Small intestine (tissue), 7 donors: Measurements from ENCODE around the gene ABHD6. TPM values are rescaled to one million over a fixed set of nuclear protein-coding genes. Genes with fewer than 3 reads are reported as not detected.
"Not testable (repeated sequence)": the region's sequence is repeated elsewhere in the genome, so short reads cannot be mapped to it uniquely, and the experiment has no call there.

Experiments
- DNase-seq, 2 donors: peaks; one replicate each; pipeline versions ENCODE4 v3.0.0 to v3.0.0-alpha.2; 2013
- FAIRE-seq: peaks from 2 replicates; lab custom pipeline; 2012; peaks lifted over from hg19 to GRCh38; lab: Jason Lieb, UNC
- H3K27ac ChIP-seq, 3 donors: one replicate each; pipeline ENCODE4 v1.5.1; 2013; ENCODE audit warnings: low read length in 2 of 3, mild to moderate bottlenecking in 2 of 3, control low read depth in 1 of 3, inconsistent platforms in 1 of 3, low read depth in 1 of 3, moderate library complexity in 1 of 3
- H3K27me3 ChIP-seq, 3 donors: one replicate each; pipeline ENCODE4 v1.6.1; 2013; ENCODE audit warnings: low read length in 3 of 3, inconsistent platforms in 1 of 3; ENCODE audit not compliant: control insufficient read depth in 3 of 3, insufficient read depth in 3 of 3
- H3K36me3 ChIP-seq, 3 donors: one replicate each; pipeline ENCODE4 v1.6.1; 2013; ENCODE audit warnings: low read length in 3 of 3, inconsistent platforms in 1 of 3, low read depth in 1 of 3, mild to moderate bottlenecking in 1 of 3, moderate library complexity in 1 of 3; ENCODE audit not compliant: control insufficient read depth in 3 of 3, insufficient read depth in 2 of 3
- H3K4me1 ChIP-seq, 3 donors: one replicate each; pipeline ENCODE4 v1.6.1; 2013; ENCODE audit warnings: low read length in 2 of 3, inconsistent platforms in 1 of 3, low read depth in 1 of 3, mild to moderate bottlenecking in 1 of 3, moderate library complexity in 1 of 3; ENCODE audit not compliant: control insufficient read depth in 3 of 3, insufficient read depth in 2 of 3
- H3K4me3 ChIP-seq, 3 donors: one replicate each; pipeline ENCODE4 v1.5.1; 2013; ENCODE audit warnings: low read length in 3 of 3, control low read depth in 1 of 3, inconsistent platforms in 1 of 3, low read depth in 1 of 3, mild to moderate bottlenecking in 1 of 3, moderate library complexity in 1 of 3
- H3K9me3 ChIP-seq, 2 donors: one replicate each; pipeline ENCODE4 v1.6.1; 2013; ENCODE audit warnings: low read depth in 1 of 2, low read length in 1 of 2; ENCODE audit not compliant: control insufficient read depth in 2 of 2, insufficient read depth in 1 of 2
- WGBS, 3 donors: extraction: QIAGEN DNeasy Blood & Tissue Kit; methylation state at CpG; one replicate each; pipeline ENCODE4 v1.1.7; 2013; 5-methylcytosine and 5-hydroxymethylcytosine counted together
- polyA plus RNA-seq, 4 donors: library from polyadenylated mRNA; stranded (reverse) in 3 of 4; unstranded in 1 of 4; fragments of 200-250 nt in 3 of 4; fragments of 120-200 nt in 1 of 4; gene quantifications; one replicate each; pipeline versions ENCODE4 v1.2.1 to v1.2.3, GENCODE V29; 2013
- donor health status: healthy with polysubstance abuse.
- donor health status: control.
- donor health status: control.
- donor health status: Bipolar disorder and iron deficiency.
- donor health status: healthy.

ABHD6 gene
- polyA plus RNA-seq, 4 donors, result 12.1 to 42.9 (median 32.3) TPM

DNA sequence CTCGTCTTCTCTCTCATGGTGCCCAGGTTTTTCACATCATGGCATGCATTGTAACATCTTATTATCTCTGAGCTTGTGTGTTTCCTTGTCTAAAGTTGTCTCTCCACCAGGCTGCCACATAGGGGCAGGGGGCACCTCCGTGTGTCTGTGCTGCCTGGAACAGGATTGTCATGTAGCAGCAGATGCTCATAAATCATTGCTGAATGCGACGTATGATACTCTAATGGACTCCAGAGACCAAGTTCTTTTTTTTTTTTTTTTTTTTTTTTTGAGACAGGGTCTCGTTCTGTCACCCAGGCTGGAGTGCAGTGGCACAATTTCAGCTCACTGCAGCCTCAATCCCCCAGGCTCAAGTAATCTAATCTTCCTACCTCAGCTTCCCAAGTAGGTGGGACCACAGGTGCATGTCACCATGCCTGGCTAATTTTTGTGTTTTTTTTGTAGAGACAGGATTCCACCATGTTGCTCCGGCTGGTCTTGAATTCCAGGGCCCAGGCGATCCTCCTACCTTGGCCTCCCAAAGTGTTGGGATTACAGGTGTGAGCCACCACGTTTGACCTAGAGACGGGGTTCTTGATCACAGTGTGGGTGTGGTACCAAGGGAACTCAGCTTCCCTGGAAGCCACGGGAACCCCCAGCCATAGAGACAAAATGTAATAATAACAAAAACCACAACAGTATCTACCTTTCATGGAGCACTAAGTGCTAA, 22.1 kb upstream of the ABHD6 start:
- WGBS, 3 donors, result 67 to 79% (median 78%) methylated on average over 10 of the region's 10 CpGs
- Histone ChIP-seq H3K9me3 (no peaks in the 10 kb centered on the region), H3K36me3 (no peaks in the 10 kb centered on the region), H3K4me3 (no peak overlapping the region), H3K27me3 (no peaks in the 10 kb centered on the region), H3K27ac (no peak overlapping the region), H3K4me1 (peaks cover 0 to 7% (median 2%) of the 10 kb centered on the region in 3 donors)
- FAIRE-seq (no peak), DNase-seq (no peak)

DNA sequence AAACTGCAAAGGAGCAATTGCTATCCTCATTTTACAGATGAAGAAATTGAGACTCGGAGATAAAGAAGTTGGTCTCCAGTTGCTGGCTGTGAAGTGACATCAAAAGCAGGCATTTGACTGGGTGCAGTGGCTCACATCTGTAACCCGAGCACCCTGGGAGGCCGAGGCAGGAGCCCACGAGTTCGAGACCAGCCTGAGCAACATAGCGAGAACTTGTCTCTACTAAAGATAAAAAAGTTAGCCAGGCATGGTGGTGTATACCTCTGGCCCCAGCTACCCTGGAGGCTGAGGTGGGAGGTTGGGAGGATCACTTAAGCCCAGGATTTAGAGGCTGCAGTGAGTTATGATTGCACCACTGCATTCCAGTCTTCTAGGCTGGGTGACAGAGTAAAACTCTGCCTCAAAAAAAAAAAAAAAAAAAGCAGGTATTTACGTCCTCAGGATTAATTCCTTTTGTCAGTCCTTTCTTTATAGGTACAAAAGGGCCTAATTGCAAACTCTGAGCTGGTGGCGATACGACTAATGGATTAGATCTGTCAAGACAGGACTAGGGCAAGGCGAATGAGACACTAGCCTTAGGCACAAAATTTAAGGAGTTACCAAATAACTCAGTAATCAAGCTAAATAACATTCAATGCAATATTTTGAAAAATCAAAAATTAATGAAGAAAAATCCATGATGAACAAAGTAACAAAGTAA, 20.9 kb upstream of the ABHD6 start:
- Histone ChIP-seq H3K4me1 (peaks cover 0 to 7% (median 2%) of the 10 kb centered on the region in 3 donors), H3K9me3 (no peaks in the 10 kb centered on the region), H3K36me3 (no peaks in the 10 kb centered on the region), H3K4me3 (no peak overlapping the region), H3K27me3 (no peaks in the 10 kb centered on the region), H3K27ac (no peak overlapping the region)
- FAIRE-seq, result no peak
- WGBS, 3 donors, result 69 to 86% (median 74%) methylated on average over 10 of the region's 10 CpGs
- no peak for DNase-seq

DNA sequence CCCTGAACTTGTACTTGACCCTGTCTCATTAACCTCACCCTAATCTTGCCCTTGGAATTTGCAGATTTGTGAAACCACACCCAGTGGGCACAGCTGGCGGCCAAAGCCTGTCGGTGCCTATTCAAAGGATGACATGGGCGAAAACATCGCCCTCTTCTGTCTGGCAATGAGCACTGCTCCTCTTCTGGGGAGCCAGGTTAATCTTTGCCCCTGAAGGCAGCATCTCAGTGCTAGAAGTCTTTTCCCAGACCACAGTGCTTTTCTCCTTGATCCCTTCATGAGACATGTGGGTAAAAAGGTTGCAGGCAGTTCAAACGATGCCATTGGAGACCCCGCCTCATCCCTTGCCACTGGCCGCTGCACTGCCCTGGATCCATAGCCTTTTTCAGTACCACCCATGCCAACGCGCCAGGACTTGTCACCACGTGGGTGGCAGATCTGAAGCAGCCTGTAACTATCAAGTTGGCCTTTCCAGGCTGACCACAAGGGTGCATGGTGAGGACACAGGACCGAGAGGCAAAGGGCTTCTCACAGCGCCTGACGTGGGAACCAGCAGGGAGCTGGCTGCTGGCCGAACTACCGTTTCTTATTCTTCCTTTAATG, 20.3 kb upstream of the ABHD6 start:
- H3K27ac ChIP-seq, result peak overlapping the region in 1 of 3 donors; percentile 47

DNA sequence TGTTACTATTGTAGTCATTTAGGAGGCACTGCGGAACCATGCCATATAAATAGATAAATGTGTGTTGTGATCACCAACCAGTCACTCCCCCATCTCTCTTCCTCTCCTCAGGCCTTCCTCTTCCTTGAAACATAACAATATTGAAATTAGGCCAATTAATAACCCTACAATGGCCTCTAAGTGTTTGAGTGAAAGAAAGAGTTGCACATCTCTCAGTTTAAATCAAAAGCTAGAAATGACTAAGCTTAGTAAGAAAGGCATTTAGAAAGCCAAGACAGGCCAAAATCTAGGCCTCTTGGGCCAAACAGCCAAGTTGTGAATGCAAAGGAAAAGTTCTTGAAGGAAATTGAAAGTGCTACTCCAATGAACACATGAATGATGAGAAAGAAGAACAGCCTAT, 18.7 kb upstream of the ABHD6 start:
- no peak overlapping the region for H3K4me3 ChIP-seq
- 83 to 92% (median 86%) methylated on average over 1 of the region's 1 CpG for WGBS, 3 donors

More for the DNA sequence above, 20.3 kb upstream of the ABHD6 start:
- 17 to 26% (median 22%) methylated on average over 15 of the region's 15 CpGs for WGBS, 3 donors
- Histone ChIP-seq H3K4me3 (no peak overlapping the region), H3K36me3 (no peaks in the 10 kb centered on the region), H3K4me1 (peaks cover 0 to 7% (median 2%) of the 10 kb centered on the region in 3 donors), H3K9me3 (no peaks in the 10 kb centered on the region), H3K27me3 (no peaks in the 10 kb centered on the region)
- DNase-seq, result peak; percentile 82 to 85
- no peak for FAIRE-seq

DNA sequence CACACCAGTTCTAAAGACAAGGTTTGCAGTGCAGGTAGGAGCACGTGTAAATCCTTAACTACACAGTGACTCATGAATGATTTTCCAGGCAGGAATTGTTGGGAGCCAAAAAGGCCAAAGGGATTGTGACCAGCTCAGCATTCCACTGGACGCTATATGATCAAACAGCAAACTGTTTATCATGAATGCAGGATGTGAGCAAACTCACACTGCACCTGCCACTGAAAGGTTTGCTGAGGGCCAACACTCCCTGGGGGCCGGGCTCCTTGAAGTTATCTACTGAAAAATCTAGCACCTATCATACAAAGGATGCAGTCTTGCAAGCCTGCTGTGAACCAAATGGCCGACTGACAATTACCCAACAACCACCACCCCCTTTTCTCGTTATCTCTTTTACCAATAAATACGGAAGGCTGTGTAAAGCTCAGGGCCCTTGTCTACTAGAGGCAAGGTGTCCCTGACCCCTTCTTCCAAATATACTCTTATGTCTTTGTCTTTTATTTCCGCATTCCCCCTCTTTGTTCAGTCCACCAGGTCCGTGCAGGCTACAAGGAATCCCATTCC, 15.3 kb upstream of the ABHD6 start:
- Histone ChIP-seq H3K27me3 (no peaks in the 10 kb centered on the region), H3K9me3 (no peaks in the 10 kb centered on the region), H3K4me1 (peaks cover 0 to 1% (median 0%) of the 10 kb centered on the region in 3 donors), H3K4me3 (no peak overlapping the region), H3K27ac (no peak overlapping the region), H3K36me3 (no peaks in the 10 kb centered on the region)
- FAIRE-seq, result no peak
- peak in 1 of 2 donors; percentile 16 for DNase-seq
- 46 to 60% (median 57%) methylated on average over 8 of the region's 8 CpGs for WGBS, 3 donors

More for the DNA sequence above, 18.7 kb upstream of the ABHD6 start:
- no peak for FAIRE-seq
- Histone ChIP-seq H3K4me1 (peaks cover 0 to 7% (median 2%) of the 10 kb centered on the region in 3 donors), H3K9me3 (no peaks in the 10 kb centered on the region), H3K27ac (no peak overlapping the region), H3K27me3 (no peaks in the 10 kb centered on the region), H3K36me3 (no peaks in the 10 kb centered on the region)
- DNase-seq, result no peak

DNA sequence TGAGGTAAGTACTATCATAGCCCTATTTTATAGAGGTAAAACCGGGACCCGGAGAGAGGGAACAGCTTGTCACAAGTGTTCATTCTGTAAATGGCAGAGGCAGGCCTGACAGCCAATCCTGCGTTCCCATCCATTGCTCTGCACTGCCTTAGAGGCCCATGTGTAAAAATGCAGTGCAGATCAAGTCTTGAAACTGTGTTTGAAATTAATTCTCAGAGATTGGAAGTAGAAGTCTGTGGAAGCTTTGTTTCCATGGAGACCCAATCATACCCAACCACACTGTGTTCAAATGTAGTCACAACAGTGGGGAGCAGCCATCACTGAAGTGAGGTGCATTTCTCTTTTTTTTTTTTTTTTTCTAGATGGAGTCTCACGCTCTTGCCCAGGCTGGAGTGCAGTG, 13.7 kb upstream of the ABHD6 start:
- WGBS, 3 donors, result 88 to 94% (median 90%) methylated on average over 4 of the region's 4 CpGs
- H3K27me3 ChIP-seq, result no peaks in the 10 kb centered on the region
- DNase-seq, result no peak

DNA sequence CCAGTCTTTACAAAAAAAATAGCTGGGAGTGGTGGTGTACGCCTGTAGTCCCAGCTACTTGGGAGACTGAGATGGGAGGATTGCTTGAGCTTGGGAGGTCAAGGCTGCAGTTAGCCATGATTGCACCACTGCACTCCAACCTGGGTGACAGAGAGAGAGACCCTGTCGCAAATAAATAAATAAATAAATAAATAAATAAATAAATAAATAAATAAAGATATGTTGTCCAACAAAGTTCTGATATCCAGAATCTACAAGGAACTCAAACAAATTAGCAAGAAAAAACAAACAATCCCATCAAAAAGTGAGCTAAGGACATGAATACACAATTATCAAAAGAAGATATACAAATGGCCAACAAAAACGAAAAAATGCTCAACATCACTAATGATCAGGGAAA, 9.7 kb upstream of the ABHD6 start:
- not testable (repeated sequence) for DNase-seq, H3K4me3 ChIP-seq, H3K9me3 ChIP-seq, H3K27ac ChIP-seq, H3K36me3 ChIP-seq, FAIRE-seq, H3K27me3 ChIP-seq, H3K4me1 ChIP-seq
- WGBS, 3 donors, result 92 to 93% (median 92%) methylated on average over 3 of the region's 3 CpGs

More for the DNA sequence above, 13.7 kb upstream of the ABHD6 start:
- Histone ChIP-seq H3K4me3 (no peak overlapping the region), H3K9me3 (no peaks in the 10 kb centered on the region), H3K27ac (no peak overlapping the region), H3K4me1 (no peaks in the 10 kb centered on the region), H3K36me3 (no peaks in the 10 kb centered on the region)
- no peak for FAIRE-seq

DNA sequence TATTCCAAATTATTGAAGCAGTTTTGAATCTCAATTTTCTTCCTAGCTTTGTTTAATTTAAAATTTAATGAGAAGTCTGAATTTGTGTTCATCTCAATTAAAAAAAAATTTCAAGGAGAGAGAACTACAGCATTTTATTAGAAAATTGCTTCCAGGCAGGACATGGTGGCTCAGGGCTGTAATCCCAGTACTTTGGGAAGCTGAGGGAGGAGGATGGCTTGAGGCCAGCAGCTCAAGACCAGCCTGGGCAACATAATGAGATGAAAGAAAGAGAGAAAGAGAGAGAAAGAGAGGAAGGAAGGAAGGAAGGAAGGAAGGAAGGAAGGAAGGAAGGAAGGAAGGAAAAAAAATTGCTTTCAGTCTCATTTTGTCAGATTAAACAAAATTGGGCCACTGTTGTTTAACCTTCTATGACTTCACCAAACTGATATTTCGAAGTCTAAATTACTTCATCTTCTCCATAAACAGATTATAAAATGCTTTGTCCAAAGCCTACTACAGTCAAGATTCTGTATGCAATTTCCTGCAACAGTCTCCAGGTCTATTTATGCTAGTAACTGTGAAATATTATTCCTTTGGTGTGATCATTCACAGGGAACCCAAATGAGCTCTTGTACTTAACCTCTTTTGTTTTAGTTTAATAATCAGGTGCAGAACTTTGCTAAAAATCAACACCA, 6.6 kb upstream of the ABHD6 start:
- Histone ChIP-seq H3K27ac (no peak overlapping the region), H3K9me3 (no peaks in the 10 kb centered on the region), H3K27me3 (no peaks in the 10 kb centered on the region), H3K36me3 (no peaks in the 10 kb centered on the region), H3K4me3 (no peak overlapping the region), H3K4me1 (peaks cover 0 to 4% (median 0%) of the 10 kb centered on the region in 3 donors)
- 0 to 23% (median 5%) methylated on average over 1 of the region's 1 CpG for WGBS, 3 donors
- FAIRE-seq (no peak), DNase-seq (no peak)
